ENCODE measurements around the gene IL31RA.

Gene IL31RA

DNA sequence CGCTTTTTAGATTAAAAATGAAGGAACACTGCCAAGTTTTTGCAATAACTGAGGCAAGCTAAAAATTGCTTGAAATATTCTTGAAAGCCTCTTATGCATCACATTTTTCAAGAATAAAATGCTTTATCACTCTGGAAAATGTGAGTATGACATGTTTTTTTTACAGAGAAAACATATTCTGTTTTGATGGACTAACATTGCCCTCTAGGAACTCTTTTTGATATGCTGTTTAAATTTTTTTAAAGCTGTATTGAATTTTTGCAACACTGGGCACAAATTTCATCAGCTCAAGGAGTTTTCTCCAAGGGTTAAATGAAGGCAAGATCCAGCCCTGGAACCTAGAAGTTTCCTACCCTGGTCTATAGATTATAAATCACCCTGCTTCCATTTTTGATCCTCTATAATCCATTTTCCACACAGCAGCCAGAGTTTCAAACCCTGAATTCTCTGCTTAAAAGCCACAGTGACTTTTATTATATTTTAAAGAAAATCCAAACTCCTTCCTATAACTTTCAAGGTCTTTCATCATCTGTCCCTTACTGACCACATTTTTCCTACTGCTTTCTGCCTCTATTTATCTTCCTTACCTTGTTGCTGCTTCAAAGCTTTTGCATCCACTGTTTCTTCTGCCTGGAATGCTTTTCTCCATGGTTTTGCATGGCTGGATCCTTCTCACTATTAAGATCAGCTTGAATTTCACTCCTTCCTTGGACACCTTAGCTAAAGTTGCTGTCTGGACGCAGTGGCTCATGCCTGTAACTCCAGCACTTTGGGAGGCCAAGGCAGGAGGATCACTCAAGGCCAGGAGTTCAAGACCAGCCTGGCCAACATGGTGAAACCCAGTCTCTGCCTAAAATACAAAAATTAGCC, 60.9 kb downstream of the IL31RA start:
- peak; percentile 19 for DNase-seq (ENCODE audit: low read depth)
- TF ChIP-seq, protein P1, sequence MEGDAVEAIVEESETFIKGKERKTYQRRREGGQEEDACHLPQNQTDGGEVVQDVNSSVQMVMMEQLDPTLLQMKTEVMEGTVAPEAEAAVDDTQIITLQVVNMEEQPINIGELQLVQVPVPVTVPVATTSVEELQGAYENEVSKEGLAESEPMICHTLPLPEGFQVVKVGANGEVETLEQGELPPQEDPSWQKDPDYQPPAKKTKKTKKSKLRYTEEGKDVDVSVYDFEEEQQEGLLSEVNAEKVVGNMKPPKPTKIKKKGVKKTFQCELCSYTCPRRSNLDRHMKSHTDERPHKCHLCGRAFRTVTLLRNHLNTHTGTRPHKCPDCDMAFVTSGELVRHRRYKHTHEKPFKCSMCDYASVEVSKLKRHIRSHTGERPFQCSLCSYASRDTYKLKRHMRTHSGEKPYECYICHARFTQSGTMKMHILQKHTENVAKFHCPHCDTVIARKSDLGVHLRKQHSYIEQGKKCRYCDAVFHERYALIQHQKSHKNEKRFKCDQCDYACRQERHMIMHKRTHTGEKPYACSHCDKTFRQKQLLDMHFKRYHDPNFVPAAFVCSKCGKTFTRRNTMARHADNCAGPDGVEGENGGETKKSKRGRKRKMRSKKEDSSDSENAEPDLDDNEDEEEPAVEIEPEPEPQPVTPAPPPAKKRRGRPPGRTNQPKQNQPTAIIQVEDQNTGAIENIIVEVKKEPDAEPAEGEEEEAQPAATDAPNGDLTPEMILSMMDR (IDR thresholded peaks at IDR 0.05; ENCODE audit: low read depth, low read length): no peak
- TF ChIP-seq MYC (IDR thresholded peaks at IDR 0.05; ENCODE audit: low read depth, low read length): no peak
- no peak for TF ChIP-seq MAX (IDR thresholded peaks at IDR 0.05; ENCODE audit: low read depth, low read length)
- no peak for TF ChIP-seq POLR2A (IDR thresholded peaks at IDR 0.05; ENCODE audit: extremely low read depth, insufficient read length)
- H3K4me3 ChIP-seq (ENCODE audit: low read depth, low read length): no peak overlapping the region

DNA sequence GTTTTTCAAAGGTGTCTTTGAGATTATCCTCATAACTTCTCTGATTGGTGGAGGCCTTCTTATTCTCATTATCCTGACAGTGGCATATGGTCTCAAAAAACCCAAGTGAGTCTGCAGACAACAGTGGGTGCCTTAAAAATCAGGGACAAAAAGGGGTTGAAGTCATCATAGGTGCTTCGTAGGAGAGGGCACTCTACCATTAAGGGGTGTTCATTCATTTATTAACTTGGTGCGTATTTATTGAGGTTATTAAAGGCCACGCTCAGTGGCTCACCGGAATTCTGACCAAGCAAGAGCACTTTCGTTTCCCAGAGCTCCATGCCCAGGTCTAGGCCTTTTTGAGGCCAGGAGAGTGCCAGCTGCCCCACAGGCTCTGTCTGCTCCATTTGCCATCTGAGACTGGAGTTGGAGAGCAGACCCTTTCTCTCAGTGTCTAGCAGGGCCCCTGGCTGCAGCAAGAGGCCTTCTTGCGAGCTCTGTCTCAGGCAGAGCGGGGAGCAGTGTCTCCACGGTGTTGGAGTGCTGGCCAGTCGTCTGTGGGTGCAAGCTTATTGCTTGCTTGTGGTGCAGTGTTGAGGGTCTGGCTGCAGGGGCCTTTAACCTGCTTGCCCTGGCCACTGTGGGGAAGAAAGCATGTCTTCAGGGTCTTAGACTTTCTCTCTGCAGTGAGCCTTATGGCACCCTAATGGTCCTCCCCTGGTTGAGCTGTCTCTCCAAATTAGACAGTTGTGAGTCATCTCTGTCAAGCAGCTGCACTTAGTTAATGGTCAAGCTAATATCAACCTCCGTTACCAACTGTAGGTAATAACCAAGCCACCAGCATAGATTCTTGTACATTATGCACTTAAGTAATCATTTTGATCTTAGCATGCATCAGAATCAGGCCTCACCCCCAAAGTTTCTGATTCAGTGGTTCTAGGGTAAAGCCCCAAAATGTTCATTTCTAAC, 62.6 kb downstream of the IL31RA start:
- TF ChIP-seq, protein P1 (IDR thresholded peaks at IDR 0.05; ENCODE audit: low read depth, low read length): no peak
- TF ChIP-seq MYC (IDR thresholded peaks at IDR 0.05; ENCODE audit: low read depth, low read length) (no peak), MAX (IDR thresholded peaks at IDR 0.05; ENCODE audit: low read depth, low read length) (no peak), POLR2A (IDR thresholded peaks at IDR 0.05; ENCODE audit: extremely low read depth, insufficient read length) (no peak)
- H3K4me3 ChIP-seq (ENCODE audit: low read depth, low read length): no peak overlapping the region
- DNase-seq (ENCODE audit: low read depth): no peak

DNA sequence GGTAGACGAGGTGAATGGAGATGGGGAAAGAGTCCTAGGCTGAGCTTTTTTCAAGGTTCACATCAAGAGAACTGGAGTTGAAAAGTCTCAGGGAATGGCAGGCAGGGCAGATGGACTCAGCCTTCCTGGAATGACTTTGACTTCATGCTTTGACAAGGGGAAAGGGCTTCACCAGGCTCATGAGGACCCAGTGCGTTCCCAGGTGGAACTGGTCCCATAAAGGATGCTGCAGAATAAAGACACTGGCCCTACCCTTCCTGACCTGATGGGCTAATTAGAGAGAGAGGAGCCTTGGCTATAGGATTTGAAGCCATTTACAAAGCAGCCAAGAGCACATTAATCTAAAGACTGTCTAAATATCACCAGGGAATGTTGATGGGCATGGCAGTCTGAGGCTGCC, 63.8 kb downstream of the IL31RA start:
- no peak for TF ChIP-seq MYC (IDR thresholded peaks at IDR 0.05; ENCODE audit: low read depth, low read length)
- TF ChIP-seq MAX (IDR thresholded peaks at IDR 0.05; ENCODE audit: low read depth, low read length): no peak
- TF ChIP-seq, protein P1 (IDR thresholded peaks at IDR 0.05; ENCODE audit: low read depth, low read length): no peak
- no peak for TF ChIP-seq POLR2A (IDR thresholded peaks at IDR 0.05; ENCODE audit: extremely low read depth, insufficient read length)
- no peak for DNase-seq (ENCODE audit: low read depth)
- H3K4me3 ChIP-seq (ENCODE audit: low read depth, low read length): no peak overlapping the region

- H3K4me3 ChIP-seq (ENCODE audit: low read depth, low read length): no peak overlapping the region
- TF ChIP-seq MAX (IDR thresholded peaks at IDR 0.05; ENCODE audit: low read depth, low read length) (no peak), POLR2A (IDR thresholded peaks at IDR 0.05; ENCODE audit: extremely low read depth, insufficient read length) (no peak), MYC (IDR thresholded peaks at IDR 0.05; ENCODE audit: low read depth, low read length) (no peak)
Measured at GRCh38 chr5:55915783-55916182, 64.6 kb downstream of the IL31RA start.

DNA sequence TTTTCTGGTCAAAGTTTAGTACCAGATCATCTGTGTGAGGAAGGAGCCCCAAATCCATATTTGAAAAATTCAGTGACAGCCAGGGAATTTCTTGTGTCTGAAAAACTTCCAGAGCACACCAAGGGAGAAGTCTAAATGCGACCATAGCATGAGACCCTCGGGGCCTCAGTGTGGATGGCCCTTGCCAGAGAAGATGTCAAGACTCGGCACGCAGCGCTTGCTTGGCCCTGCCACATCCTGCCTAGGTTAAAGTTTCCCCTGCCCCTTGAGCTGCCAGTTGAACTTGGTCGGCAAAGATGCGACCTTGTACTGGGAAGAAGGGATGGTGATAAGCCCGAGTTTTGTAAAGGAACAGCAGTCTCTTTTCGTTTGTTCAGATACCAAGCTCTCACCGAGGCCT, 65.8 kb downstream of the IL31RA start:
- TF ChIP-seq, protein P1 (IDR thresholded peaks at IDR 0.05; ENCODE audit: low read depth, low read length): no peak
- no peak for TF ChIP-seq MAX (IDR thresholded peaks at IDR 0.05; ENCODE audit: low read depth, low read length)
- no peak overlapping the region for H3K4me3 ChIP-seq (ENCODE audit: low read depth, low read length)
- DNase-seq (ENCODE audit: low read depth): no peak

More at GRCh38 chr5:55915783-55916182, 64.6 kb downstream of the IL31RA start:
- no peak for DNase-seq (ENCODE audit: low read depth)
